ENCODE data around the gene DDC.

Gene DDC

GRCh38 chr7:50450590-50451032 lies 114.6 kb downstream of the DDC start:
- no peak for DNase-seq

DNA sequence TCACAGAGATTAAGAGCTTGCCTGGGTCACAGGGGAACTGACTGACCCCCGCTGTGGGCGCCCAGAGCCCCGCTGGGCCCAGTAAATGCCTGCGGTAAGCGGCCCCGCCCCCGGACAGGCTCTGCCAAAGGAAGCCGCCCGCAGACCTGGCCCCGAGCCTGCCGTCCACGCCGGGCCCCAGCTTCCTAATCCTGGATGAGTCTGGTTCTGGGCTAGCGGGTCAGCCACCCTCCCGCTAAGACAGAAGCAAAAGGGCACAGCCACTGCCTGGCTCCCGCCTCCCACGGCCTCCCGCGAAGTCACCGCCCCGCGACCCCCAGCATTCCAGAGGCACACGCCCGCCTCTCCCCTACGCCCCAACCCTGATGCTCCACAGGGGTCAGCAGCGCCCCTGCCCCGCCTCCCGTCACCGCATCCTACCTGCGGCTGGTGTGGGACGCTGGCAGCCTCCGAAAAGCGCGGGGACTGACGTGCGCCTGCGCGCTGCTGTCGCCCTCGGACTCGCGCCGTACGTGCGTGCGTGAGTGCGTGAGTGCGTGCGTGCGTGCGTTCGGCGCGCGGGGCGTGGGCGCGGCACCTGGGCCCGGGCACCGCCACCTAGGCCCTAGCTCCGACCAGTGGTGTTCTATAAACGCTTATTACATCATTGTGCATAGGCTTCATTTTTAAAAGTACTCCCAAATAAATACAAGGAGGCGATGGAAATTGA lies 115.2 kb downstream of the DDC start, which contains the start of gene FIGNL1:
Gene FIGNL1 (minus strand): TSS at position 470 of the 709 bp plus-strand sequence. CDS start 3,063 bp downstream, outside the sequence.
- DNase-seq, result peak; percentile 73

DNA sequence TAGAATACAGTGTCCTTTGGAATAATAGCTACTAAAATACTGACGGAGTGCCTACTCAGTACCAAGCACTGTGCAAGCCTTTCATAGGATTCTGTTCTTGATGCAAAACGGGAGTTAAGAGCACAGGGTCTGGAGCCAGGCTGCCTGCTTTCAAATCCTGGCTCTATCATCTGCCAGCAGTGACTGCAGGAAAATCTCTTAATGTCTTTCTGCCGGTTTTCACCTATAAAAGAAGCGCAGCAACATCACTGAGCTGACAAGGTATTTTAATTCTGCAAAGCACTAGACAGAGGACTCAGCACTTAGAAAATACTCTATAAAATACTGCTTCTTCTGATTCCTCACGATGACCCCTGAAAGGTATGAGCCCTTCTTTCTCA lies 115.7 kb downstream of the DDC start:
- DNase-seq, result no peak

DNA sequence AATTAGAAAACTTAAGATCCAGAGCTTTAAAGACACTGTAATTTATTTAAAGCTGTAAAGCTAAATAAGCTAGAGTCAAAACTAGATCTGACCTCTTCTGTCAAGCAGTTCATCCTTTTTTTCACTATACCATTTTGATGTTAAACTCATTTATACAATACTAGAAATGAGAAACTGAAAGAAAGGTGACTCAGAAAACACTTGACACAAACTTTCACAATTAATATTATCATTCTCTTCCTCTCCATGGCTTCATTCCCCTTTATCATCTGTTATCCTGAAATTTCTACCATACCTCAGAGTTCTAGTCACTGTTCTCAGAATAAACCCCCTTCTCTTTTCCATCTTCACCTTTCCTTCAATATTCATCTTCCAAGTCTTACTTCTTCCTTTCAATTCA lies 116.4 kb downstream of the DDC start:
- DNase-seq, result no peak

- peak; percentile 30 for DNase-seq
Measured at GRCh38 chr7:50446542-50446960, 118.7 kb downstream of the DDC start.

DNA sequence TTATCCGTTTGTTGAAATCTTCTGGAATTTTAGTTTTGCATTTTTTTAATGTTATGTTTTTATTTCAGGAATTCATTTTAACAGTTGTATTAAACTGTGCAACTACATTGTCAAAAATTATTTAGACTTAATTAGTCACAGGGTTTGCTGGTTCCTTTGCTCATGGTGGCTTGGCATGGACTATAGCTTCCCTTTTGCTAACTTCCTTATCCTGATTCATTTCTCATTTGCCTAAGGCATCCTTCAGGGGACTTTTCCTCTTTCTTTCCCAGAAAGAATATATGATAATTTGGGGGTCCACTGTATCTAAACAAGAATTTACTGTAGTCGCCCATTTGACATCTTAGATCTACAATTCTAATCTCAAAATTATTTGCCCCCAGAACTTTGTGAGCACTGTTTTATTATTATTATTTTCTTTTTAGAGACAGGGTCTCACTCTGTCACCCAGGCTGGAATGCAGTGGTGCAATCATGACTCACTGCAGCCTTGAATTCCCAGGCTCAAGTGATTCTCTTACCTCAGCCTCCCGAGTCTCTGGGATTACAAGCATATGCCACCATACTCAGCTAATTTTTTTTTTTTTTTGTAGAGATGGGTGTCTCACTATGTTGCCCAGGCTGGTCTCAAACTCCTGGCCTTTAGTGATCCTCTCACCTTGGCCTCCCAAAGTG lies 128.9 kb downstream of the DDC start:
- DNase-seq, result no peak

- DNase-seq, result no peak
Measured at GRCh38 chr7:50431722-50432305, 133.4 kb downstream of the DDC start.

- DNase-seq, result no peak
Measured at GRCh38 chr7:50431316-50431715, 133.9 kb downstream of the DDC start.

DNA sequence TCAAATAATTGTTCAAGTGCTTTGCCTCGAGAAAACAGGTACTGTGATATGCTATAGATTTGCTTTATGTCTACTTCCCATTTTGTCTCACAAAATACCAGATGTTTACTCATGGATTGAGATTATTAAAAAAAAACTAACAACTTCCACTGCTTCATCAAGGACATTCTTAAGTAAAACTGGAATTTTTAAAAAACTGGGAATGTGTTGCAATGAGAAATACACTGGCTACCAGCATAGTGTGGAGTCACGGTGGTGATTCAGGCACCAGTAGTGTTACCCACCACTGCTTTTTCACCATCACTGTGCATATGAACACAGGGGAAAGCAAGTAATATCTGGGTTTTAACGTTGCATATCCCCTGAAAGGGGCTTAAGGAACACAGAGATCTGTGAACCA lies 136.3 kb downstream of the DDC start:
- DNase-seq, result no peak

- no peak for DNase-seq
Measured at GRCh38 chr7:50427518-50427917, 137.7 kb downstream of the DDC start.

- DNase-seq, result no peak
Measured at GRCh38 chr7:50426280-50427045, 138.7 kb downstream of the DDC start.

GRCh38 chr7:50425318-50425717 lies 139.9 kb downstream of the DDC start:
- no peak for DNase-seq

DNA sequence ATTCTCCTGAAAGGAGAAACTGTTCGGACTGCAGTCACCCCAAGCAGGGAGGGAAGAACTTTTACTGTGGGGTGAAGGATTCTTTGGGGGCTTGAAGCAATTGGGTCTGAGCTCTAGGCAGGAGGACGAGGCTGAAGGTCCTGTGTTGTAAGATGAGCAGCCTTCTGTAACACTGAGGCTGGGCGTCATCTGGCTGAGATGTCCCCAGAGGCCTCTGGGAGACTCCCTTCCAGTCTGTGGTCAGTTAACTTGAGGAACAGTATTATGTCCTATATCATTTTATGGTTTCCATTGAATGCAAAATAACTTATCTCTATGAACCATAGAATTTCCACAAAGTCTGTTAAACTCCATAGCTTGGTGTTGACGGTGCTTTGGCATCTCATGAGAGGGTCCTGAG lies 141.3 kb downstream of the DDC start:
- DNase-seq, result no peak

DNA sequence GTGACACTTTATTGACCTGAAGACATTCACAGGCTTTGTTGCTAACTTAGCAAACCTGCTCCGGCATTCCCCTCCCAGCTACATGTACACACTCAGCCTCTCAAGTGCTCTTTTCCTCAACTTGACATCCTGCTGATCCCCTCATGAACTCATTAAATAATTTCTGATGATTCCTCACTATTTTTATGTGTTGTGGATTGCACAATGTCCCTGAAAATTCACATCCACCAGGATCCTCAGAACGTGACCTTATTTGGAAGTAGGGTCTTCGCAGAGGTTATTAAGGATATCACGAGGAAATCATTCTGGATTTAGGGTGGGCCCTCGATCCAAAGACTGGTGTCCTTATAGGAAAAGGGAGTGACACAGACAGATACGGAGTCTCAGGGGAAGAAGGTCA lies 142.3 kb downstream of the DDC start:
- no peak for DNase-seq

- no peak for DNase-seq
Measured at GRCh38 chr7:50421043-50421442, 144.2 kb downstream of the DDC start.

DNA sequence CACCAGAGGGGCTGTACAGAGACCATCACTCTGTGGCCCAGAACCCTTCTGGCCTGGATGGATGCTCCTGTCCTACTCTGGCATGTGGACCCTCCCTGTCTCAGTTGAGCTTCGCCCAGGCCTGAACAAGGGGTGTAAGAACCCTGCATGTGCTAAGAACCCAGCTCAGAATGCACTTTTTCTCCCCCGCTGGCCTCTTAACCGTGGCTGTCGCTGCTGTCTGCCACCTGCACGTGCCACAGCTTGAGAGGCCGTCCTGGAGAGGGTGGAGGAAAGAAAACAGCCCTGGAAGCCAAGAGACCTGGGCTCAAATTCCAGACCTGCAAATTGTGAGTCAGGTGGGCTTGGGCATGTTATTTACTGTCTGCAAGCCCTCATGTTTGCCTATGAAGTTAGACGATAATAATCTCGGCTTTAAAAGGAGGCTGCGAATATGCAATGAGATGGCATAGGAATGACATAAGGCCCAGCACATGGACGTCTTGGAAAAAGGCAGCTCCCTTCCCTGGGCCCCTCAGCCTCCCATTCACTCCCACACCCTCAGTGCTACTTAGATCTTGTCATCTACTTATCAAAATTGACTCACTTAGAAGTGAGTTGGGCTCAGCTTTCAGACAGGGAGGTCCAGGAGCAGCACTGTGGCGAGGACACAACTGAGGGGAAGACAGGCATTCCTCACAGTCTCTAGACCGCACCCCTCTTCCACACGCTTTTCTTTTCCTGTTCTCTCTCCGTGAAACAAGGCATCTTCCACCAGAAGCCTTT lies 146.5 kb downstream of the DDC start:
- DNase-seq, result no peak

GRCh38 chr7:50418086-50418515 lies 147.1 kb downstream of the DDC start:
- peak; percentile 9 for DNase-seq

GRCh38 chr7:50416527-50417182 lies 148.6 kb downstream of the DDC start:
- no peak for DNase-seq

- DNase-seq, result no peak
Measured at GRCh38 chr7:50415844-50416364, 149.3 kb downstream of the DDC start.

DNA sequence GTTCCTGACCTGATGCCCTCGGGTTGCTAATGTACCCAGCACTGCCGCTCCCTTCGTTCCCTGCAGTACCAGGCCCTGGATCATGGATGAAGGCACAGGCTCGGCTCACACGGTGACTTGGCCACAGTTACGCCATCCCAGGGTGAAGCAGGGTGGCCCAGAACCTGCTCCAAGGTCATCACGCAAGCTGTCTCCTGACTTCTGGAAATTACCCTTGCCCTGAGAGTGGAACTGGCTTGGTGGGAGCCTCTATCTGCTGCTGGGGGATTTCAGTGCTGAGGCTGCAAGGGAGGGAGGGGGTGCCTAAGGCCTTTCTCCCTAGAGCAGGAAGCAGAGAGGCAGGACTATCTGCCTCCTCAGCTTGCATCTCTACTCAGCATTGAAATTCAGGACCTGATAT lies 151.6 kb downstream of the DDC start:
- no peak for DNase-seq

DNA sequence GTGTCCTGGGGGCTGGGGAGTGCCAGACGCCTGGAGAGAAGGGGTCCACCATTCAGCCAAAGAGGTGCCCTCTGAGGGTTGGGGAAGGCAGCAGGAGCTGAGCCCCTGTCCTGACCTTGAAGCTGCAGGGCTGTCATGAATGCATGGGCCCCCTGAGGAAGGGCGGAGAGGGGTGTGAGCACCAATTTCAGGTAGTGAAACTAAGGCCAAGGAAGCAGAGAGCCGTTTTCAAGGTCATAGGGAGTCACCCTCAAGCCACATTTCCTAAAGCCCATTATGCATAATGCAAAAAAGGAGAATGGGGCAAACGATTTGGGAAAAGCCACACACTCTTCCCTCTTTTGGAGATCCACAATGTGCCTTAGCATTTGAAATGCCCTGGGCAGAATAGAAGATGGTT lies 152.2 kb downstream of the DDC start:
- DNase-seq, result no peak

DNA sequence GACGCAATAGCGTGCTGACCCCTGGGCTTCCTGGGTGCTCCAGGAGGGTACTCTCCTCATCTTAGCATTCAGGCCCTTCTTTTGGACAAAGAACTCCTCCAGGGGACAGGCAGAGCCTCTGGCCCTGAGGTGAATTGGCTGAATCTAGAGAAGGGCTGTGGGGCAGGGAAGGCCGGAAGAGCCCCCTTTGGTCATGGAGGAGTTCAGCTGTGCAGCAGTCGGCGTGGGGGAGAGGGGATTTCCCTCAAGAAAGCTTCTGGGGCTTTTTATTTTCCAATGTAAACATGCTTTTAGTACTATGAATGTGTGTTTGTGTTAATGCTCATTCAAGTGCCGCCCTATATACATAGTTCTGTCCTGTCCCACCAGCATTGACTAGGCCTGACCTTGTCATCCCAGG lies 153.9 kb downstream of the DDC start:
- DNase-seq, result no peak
